Activated T-helper 2 cell treated with anti-CD3 and anti-CD28 coated beads, Interferon-gamma antibody, Interleukin-2, Interleukin-4, amounts not matched to agents 10 μg/mL and 5 μg/mL and 100 μg/mL, durations not matched to agents 14 hours and 24 hours and 36 hours (primary cell): ENCODE data around the gene AMBRA1. TPM values are rescaled to one million over a fixed set of nuclear protein-coding genes. Genes with fewer than 3 reads are reported as not detected.
"Not testable (repeated sequence)": the region's sequence is repeated elsewhere in the genome, so short reads cannot be mapped to it uniquely, and the experiment has no call there.

Experiments used
- DNase-seq: peaks from one replicate; pipeline ENCODE4 v3.0.0; 2021; ENCODE audit warnings: low spot score
- H3K27ac Mint-ChIP-seq: one replicate; pipeline ENCODE4 v1.8.0; 2021; ENCODE audit warnings: mixed read lengths
- H3K27me3 Mint-ChIP-seq: one replicate; pipeline ENCODE4 v1.8.0; 2021; ENCODE audit warnings: low read depth, mixed read lengths
- H3K36me3 Mint-ChIP-seq: one replicate; pipeline ENCODE4 v1.8.0; 2021; ENCODE audit warnings: low read depth, mixed read lengths
- H3K4me1 Mint-ChIP-seq: one replicate; pipeline ENCODE4 v1.8.0; 2021; ENCODE audit warnings: low read depth, mixed read lengths
- H3K4me3 Mint-ChIP-seq: one replicate; pipeline ENCODE4 v1.8.0; 2021; ENCODE audit warnings: low read depth, mild to moderate bottlenecking, moderate library complexity, mixed read lengths
- H3K9me3 Mint-ChIP-seq: one replicate; pipeline ENCODE4 v1.8.0; 2021; ENCODE audit warnings: mixed read lengths
- intact Hi-C: fragments of 100-400 bp; cut with micrococcal nuclease; formaldehyde crosslinking; loops from one replicate; pipeline ENCODE4 v1.15.1; 2023
- total RNA-seq: library from RNA; stranded (reverse); gene quantifications from 2 replicates; pipeline ENCODE4 v1.2.3, GENCODE V29; 2022

AMBRA1 gene
- total RNA-seq, 1 donor from 2014 or later: 32.7 TPM

DNA sequence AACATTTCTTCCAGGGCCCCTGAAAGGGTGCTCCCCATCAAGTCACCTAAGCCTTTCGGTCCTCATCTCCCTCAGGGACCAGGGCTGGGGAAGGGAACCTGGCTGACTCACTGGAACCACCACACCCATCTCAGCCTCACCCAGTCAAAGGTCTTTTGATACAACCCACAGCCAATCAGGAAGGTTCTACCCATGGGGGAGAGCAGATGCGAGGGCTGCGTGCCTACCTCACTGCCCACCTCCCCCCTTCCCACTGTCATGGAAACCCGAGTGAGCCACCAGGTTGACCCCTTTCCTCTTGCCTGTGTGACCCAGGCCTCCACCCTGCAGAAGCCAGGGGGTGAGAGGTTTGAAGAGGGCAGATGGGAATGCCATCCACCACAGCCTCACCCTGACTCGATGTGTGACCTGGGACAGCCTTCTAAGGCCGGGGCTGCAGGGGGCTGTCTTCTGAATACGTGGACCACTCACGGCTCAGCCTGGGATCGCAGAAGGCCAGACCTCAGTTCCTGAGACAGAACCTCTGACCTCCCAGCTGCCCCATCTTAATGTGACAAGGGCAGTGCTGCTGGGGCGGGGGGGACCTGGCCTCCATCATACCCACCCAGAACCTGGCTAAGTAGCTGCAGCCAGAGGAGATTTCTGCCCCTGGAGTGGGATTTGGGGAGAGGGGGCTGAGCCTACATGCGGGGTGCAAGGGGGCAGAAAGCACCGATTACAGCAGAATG lies 209.7 kb downstream of the AMBRA1 start:
- DNase-seq: no peak

DNA sequence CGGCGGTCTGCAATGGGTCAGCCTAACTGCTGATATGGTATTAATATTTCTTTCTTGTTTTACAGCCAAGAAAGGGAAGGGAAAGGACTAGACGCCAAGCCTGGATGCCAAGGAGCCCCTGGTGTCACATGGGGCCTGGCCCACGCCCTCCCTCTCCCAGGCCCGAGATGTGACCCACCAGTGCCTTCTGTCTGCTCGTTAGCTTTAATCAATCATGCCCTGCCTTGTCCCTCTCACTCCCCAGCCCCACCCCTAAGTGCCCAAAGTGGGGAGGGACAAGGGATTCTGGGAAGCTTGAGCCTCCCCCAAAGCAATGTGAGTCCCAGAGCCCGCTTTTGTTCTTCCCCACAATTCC lies 210.4 kb downstream of the AMBRA1 start:
- H3K9me3 Mint-ChIP-seq: no peaks in the 10 kb centered on the region
- H3K27ac Mint-ChIP-seq: no peak overlapping the region
- DNase-seq: no peak
- peaks cover 43% of the 10 kb centered on the region for H3K27me3 Mint-ChIP-seq
- peaks cover 13% of the 10 kb centered on the region for H3K4me1 Mint-ChIP-seq
- intact Hi-C loops: loop anchor here (10.0 kb wide), 1 partner anchor 321 kb away; the partner anchor contains the start of genes ARHGAP1 and ZNF408
- no peak overlapping the region for H3K4me3 Mint-ChIP-seq
- peaks cover 6% of the 10 kb centered on the region for H3K36me3 Mint-ChIP-seq

More for the DNA sequence above, 209.7 kb downstream of the AMBRA1 start:
- intact Hi-C loops: loop anchor here (10.0 kb wide), 1 partner anchor 321 kb away; the partner anchor contains the start of genes ARHGAP1 and ZNF408
- Mint-ChIP-seq H3K4me3 (no peak overlapping the region), H3K4me1 (peaks cover 14% of the 10 kb centered on the region), H3K27ac (no peak overlapping the region), H3K27me3 (peaks cover 50% of the 10 kb centered on the region), H3K36me3 (peaks cover 2% of the 10 kb centered on the region), H3K9me3 (no peaks in the 10 kb centered on the region)

DNA sequence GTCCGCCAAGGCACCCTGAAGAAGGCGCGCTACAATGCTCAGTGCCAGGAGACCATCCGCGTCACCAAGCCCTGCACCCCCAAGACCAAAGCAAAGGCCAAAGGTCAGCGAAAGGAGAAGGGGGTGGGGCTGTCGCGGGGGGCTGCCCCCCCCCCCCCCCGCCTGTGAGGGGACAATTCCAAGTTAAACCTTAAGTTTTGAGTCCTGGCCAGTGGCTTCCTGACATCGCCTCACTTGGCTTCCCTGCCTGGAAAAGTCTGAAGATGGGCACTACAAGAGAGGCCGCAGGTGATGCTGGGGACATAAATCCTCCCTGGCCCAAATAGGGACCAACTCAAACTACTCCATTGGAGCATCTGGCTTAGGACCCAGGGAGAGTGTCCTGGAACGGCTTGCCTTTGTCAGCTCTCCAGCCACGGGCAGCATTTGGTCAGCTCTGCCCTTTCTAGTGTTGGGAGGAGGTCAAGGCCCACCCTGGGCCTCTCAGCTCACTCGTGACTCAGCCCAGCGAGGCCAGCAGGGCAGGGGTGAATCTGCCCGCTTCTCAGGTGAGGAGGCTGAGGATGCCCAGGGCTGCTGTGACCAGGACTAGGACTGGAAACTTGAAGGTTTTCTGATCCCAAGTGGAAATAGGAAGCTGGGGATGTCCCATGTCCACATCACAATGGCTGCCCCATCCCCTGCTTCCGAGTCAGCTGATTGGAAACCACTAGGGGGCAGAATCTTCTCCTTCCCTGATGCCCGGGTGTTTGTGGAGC lies 211.0 kb downstream of the AMBRA1 start:
- Mint-ChIP-seq H3K9me3 (no peaks in the 10 kb centered on the region), H3K27ac (no peak overlapping the region), H3K4me1 (peaks cover 8% of the 10 kb centered on the region), H3K4me3 (no peak overlapping the region), H3K36me3 (peaks cover 12% of the 10 kb centered on the region), H3K27me3 (peaks cover 37% of the 10 kb centered on the region)
- no peak for DNase-seq
- intact Hi-C loops: loop anchor here (10.0 kb wide), 1 partner anchor 322 kb away; the partner anchor contains the start of genes ARHGAP1 and ZNF408

DNA sequence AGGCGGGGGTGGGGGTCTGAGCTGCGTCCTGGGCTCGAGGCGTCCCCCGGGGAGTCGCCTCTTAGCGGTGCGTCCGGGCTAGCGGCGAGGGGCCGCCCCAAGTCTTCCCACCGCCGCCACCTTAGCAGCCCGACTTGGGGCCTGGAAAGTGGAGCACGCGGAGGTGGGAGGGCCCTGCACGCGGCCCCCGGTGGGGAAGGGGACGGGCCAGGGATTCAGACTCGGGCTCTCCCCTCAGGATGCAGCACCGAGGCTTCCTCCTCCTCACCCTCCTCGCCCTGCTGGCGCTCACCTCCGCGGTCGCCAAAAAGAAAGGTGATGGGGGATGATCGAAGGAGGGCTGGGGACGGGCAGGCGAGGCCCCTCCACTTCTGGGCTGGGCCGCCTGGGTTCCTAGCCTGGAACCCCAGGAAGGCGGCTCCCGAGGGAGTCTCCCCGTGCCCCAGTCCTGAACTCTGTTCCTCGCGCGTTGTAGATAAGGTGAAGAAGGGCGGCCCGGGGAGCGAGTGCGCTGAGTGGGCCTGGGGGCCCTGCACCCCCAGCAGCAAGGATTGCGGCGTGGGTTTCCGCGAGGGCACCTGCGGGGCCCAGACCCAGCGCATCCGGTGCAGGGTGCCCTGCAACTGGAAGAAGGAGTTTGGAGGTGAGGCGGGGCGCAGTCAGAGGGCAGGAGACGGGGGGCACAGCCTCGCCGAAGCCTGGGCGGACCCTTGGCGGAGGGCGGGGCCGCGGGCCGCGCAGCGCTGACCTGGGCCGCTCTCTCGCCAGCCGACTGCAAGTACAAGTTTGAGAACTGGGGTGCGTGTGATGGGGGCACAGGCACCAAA lies 211.8 kb downstream of the AMBRA1 start:
- Mint-ChIP-seq H3K9me3 (no peaks in the 10 kb centered on the region), H3K4me3 (peak overlapping the region; percentile 67), H3K27ac (no peak overlapping the region), H3K4me1 (peaks cover 8% of the 10 kb centered on the region), H3K27me3 (peaks cover 32% of the 10 kb centered on the region), H3K36me3 (peaks cover 20% of the 10 kb centered on the region)
- no peak for DNase-seq
- intact Hi-C loops: loop anchor here (2.0 to 10.0 kb wide), 2 partner anchors 29 to 323 kb away; partner anchors contain the start of genes ARHGAP1 and ZNF408

DNA sequence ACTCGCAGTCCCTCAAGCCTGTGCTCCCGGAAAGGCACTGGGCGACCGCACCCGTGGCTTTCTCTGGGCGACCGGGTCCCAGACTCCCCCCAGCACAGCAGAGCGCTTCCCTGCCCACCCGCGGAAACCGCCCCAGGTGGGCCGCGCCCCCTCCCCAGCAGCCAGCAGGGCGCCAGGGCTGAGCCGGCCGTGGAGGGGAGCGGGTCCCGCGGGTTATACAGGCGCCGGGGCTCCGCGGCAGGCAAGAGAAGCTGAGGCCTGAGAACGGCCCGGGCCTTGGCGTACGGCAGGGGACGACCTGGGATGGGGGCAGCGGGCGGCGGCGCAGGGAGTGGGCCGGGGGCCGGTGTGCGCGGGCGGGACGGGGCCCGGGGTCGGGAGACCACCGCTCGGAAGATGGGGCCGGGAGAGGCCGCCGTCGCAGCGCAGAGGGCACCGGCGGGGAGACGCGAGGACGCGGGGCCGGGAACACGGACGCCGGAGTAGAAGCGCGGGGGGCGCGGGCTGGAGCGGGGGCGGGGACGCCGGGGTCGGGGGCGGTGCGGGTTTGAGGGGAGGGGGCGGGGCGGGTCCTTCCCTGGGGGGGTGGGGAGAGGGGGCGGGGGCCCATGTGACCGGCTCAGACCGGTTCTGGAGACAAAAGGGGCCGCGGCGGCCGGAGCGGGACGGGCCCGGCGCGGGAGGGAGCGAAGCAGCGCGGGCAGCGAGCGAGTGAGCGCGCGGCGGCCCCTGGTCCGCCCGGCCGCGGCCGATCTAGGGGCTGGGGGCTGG lies 212.6 kb downstream of the AMBRA1 start, which contains the start of gene MDK:
MDK (plus strand) TSS at position 622 of the 771 bp plus-strand sequence. CDS start 389 bp downstream, outside the sequence.
- no peak for DNase-seq

DNA sequence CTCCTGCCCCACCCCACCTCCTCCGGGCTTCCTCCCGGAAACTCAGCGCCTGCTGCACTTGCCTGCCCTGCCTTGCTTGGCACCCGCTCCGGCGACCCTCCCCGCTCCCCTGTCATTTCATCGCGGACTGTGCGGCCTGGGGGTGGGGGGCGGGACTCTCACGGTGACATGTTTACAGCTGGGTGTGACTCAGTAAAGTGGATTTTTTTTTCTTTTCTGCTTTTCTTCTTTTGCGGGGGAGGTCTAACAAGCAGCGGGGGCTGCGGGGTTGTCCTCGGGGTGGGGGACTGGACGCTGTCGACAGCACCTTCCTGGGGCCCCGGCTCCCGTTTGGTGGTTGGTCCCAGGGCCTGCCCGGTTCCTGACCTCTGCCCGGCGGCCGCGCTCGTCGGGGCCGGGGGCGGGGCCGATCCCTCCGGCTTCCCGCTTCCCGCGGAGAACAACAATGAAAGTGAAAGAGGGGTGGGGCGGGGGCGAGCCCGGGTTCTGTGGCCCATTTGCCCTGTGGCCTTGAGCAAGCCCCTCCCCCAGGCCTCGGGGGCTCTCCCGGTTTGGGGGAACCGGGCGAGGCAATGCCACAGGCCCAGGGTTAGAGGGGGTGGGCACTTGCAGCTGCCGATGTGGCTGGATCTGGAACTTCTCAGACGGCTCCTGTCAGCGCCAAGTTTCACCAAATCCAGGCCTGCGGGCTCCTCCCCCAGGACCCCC lies 213.3 kb downstream of the AMBRA1 start:
- Mint-ChIP-seq H3K36me3 (peaks cover 30% of the 10 kb centered on the region), H3K4me1 (peaks cover 5% of the 10 kb centered on the region), H3K27me3 (peaks cover 21% of the 10 kb centered on the region), H3K4me3 (peak overlapping the region; percentile 47), H3K9me3 (no peaks in the 10 kb centered on the region), H3K27ac (peak overlapping the region; percentile 17)
- peak; percentile 55 for DNase-seq
- intact Hi-C loops: loop anchor here (2.0 to 10.0 kb wide), 2 partner anchors 28 to 324 kb away; partner anchors contain the start of genes ARHGAP1 and ZNF408

More for the DNA sequence above, 212.6 kb downstream of the AMBRA1 start, which contains the start of gene MDK:
- no peaks in the 10 kb centered on the region for H3K9me3 Mint-ChIP-seq
- peak within 1 kb of the TSS; percentile 17 for H3K27ac Mint-ChIP-seq
- peaks cover 28% of the 10 kb centered on the region for H3K36me3 Mint-ChIP-seq
- peaks cover 5% of the 10 kb centered on the region for H3K4me1 Mint-ChIP-seq
- intact Hi-C loops: loop anchor here (2.0 to 10.0 kb wide), 2 partner anchors 28 to 324 kb away; partner anchors contain the start of genes ARHGAP1 and ZNF408
- peaks cover 24% of the 10 kb centered on the region for H3K27me3 Mint-ChIP-seq
- H3K4me3 Mint-ChIP-seq: peak within 1 kb of the TSS; percentile 67

DNA sequence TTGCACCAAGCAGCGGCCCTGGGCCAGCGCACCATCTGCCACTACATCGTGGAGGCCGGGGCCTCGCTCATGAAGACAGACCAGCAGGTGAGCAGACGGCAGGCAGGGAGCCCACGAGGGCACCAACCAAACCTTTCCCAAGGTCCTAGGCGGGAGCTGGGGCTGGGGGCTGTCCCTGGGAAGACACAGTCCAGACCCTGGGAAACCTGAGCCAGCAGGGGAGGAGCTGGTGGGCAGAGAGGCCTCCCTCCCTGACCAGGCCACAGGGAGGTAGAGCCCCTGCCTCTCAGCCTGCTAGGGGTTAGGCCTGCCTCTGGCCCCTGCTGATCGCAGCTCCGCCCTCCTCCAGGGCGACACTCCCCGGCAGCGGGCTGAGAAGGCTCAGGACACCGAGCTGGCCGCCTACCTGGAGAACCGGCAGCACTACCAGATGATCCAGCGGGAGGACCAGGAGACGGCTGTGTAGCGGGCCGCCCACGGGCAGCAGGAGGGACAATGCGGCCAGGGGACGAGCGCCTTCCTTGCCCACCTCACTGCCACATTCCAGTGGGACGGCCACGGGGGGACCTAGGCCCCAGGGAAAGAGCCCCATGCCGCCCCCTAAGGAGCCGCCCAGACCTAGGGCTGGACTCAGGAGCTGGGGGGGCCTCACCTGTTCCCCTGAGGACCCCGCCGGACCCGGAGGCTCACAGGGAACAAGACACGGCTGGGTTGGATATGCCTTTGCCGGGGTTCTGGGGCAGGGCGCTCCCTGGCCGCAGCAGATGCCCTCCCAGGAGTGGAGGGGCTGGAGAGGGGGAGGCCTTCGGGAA lies 214.1 kb downstream of the AMBRA1 start:
- Mint-ChIP-seq H3K27me3 (peaks cover 17% of the 10 kb centered on the region), H3K36me3 (peaks cover 37% of the 10 kb centered on the region)
- not testable (repeated sequence) for H3K4me1 Mint-ChIP-seq, DNase-seq, H3K9me3 Mint-ChIP-seq, H3K27ac Mint-ChIP-seq, H3K4me3 Mint-ChIP-seq
- intact Hi-C loops: loop anchor here (2.0 to 10.0 kb wide), 2 partner anchors 27 to 325 kb away; partner anchors contain the start of genes ARHGAP1 and ZNF408

DNA sequence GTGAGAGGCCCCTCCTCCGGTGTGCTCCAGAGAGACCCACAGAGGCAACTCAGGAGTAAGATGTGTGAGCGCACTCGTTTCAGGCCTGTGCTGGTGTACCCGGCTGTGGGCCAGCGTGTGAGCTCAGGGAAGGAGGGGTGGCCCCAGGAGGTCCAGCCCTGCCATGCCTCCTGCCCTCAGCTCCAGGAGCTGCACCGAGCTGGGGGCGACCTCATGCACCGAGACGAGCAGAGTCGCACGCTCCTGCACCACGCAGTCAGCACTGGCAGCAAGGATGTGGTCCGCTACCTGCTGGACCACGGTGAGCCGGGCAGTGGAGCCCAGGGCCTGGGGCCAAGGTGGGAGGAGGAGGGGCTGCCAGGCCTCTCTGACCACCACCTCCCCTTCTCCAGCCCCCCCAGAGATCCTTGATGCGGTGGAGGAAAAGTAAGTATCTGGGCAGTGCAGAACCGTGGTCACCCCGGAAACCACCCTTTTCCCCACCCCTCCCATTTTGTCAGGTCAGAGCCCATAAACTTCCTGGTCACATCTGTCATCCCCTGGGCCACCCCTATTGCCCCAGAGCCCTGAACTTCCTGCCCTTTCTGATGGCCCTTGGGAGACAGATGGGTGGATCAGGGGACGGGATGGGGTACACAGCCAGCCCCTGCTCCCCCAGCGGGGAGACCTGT lies 214.9 kb downstream of the AMBRA1 start:
- DNase-seq: no peak
- intact Hi-C loops: no loop called here
- peaks cover 12% of the 10 kb centered on the region for H3K27me3 Mint-ChIP-seq
- H3K4me3 Mint-ChIP-seq: no peak overlapping the region
- H3K27ac Mint-ChIP-seq: no peak overlapping the region
- peaks cover 37% of the 10 kb centered on the region for H3K36me3 Mint-ChIP-seq
- H3K4me1 Mint-ChIP-seq: peaks cover 5% of the 10 kb centered on the region
- no peaks in the 10 kb centered on the region for H3K9me3 Mint-ChIP-seq

DNA sequence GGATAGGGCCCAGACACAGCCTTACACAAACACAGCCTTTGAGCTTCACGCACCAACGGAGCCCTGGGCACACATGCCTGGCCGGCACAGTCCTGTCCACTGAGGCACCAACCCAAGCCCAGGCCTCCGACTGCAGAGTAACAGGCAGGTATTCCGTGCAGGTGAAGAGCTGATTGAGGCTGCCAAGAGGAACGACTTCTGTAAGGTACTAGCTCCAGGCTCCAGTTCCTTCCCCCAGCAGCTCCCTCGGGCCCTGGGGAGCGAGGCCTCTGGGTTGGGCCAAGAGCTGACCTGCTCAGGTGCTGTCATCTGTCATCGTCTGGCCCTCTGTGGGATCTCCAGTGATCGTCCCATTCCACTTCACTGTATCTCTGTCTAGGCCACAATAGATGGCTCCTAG lies 215.5 kb downstream of the AMBRA1 start:
- DNase-seq: no peak
- no peak overlapping the region for H3K4me3 Mint-ChIP-seq
- H3K36me3 Mint-ChIP-seq: peaks cover 37% of the 10 kb centered on the region
- no peaks in the 10 kb centered on the region for H3K9me3 Mint-ChIP-seq
- no peak overlapping the region for H3K27ac Mint-ChIP-seq
- peaks cover 5% of the 10 kb centered on the region for H3K4me1 Mint-ChIP-seq
- H3K27me3 Mint-ChIP-seq: peaks cover 7% of the 10 kb centered on the region
- intact Hi-C loops: no loop called here

DNA sequence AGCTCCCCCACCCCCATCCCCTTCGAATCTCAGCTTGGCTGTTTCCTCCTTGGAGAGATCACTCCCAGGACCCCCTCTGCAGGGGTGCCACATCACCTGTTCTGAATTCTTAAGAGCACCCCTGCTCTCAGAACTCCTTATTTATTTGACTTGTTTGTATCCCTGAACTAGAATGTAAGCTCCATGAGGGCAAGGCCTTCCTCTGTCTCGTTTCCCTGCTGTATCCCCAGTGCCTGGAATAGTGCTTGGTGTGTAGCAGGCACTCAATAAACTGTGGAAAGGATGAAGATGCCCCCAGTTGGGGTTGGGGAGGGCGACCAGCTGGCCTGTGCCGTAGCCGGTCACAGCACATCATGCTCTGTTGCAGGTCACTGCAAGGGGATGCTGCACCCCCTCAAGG lies 216.0 kb downstream of the AMBRA1 start:
- Mint-ChIP-seq H3K4me1 (peaks cover 5% of the 10 kb centered on the region), H3K27ac (no peak overlapping the region), H3K9me3 (no peaks in the 10 kb centered on the region), H3K4me3 (no peak overlapping the region), H3K27me3 (peaks cover 6% of the 10 kb centered on the region), H3K36me3 (peaks cover 37% of the 10 kb centered on the region)
- DNase-seq: no peak
- intact Hi-C loops: no loop called here
